ENCODE results near the gene DAB2IP.

- no peak for TF ChIP-seq CTCF (IDR thresholded peaks at IDR 0.05)
- TF ChIP-seq MAX (CRISPR knock-in tag; IDR thresholded peaks at IDR 0.05): no peak
- no peak for TF ChIP-seq PRDM15 (CRISPR knock-in tag; IDR thresholded peaks at IDR 0.05)
- TF ChIP-seq MLX (CRISPR knock-in tag; IDR thresholded peaks at IDR 0.05): no peak
Measured at GRCh38 chr9:121637713-121638220, 13.7 kb upstream of the DAB2IP start.
